ENCODE data around the gene CACNA1G.
A peak's percentile ranks its signal among the peaks of the same experiment; 100 is the strongest.

Gene CACNA1G

GRCh38 chr17:50583641-50584040 is 23.1 kb downstream of the CACNA1G start:
- no peaks in the 10 kb centered on the region for H3K36me3 Mint-ChIP-seq
- H3K4me1 Mint-ChIP-seq = no peaks in the 10 kb centered on the region
- H3K27me3 Mint-ChIP-seq = no peaks in the 10 kb centered on the region
- H3K27ac Mint-ChIP-seq = no peak overlapping the region
- H3K4me3 Mint-ChIP-seq = no peak overlapping the region
- H3K9me3 Mint-ChIP-seq = no peaks in the 10 kb centered on the region

GRCh38 chr17:50584116-50584515 is 23.6 kb downstream of the CACNA1G start:
- Mint-ChIP-seq H3K27me3 (no peaks in the 10 kb centered on the region), H3K4me1 (no peaks in the 10 kb centered on the region), H3K9me3 (no peaks in the 10 kb centered on the region), H3K36me3 (no peaks in the 10 kb centered on the region), H3K4me3 (no peak overlapping the region), H3K27ac (no peak overlapping the region)

- Mint-ChIP-seq H3K36me3 (no peaks in the 10 kb centered on the region), H3K27me3 (no peaks in the 10 kb centered on the region), H3K4me3 (no peak overlapping the region), H3K9me3 (no peaks in the 10 kb centered on the region), H3K27ac (no peak overlapping the region), H3K4me1 (no peaks in the 10 kb centered on the region)
Measured at GRCh38 chr17:50584749-50585148, 24.2 kb downstream of the CACNA1G start.

- H3K27ac Mint-ChIP-seq = no peak overlapping the region
- no peaks in the 10 kb centered on the region for H3K4me1 Mint-ChIP-seq
- H3K27me3 Mint-ChIP-seq = no peaks in the 10 kb centered on the region
- H3K9me3 Mint-ChIP-seq = no peaks in the 10 kb centered on the region
- no peaks in the 10 kb centered on the region for H3K36me3 Mint-ChIP-seq
- no peak overlapping the region for H3K4me3 Mint-ChIP-seq
Measured at GRCh38 chr17:50585346-50585745, 24.8 kb downstream of the CACNA1G start.

- Mint-ChIP-seq H3K4me3 (no peak overlapping the region), H3K27ac (no peak overlapping the region), H3K36me3 (no peaks in the 10 kb centered on the region), H3K9me3 (no peaks in the 10 kb centered on the region), H3K4me1 (no peaks in the 10 kb centered on the region), H3K27me3 (no peaks in the 10 kb centered on the region)
Measured at GRCh38 chr17:50585891-50586290, 25.4 kb downstream of the CACNA1G start.

GRCh38 chr17:50586421-50587247 is 26.1 kb downstream of the CACNA1G start:
- Mint-ChIP-seq H3K4me1 (no peaks in the 10 kb centered on the region), H3K9me3 (no peaks in the 10 kb centered on the region), H3K4me3 (no peak overlapping the region), H3K36me3 (no peaks in the 10 kb centered on the region), H3K27me3 (no peaks in the 10 kb centered on the region), H3K27ac (peak overlapping the region; percentile 75)

GRCh38 chr17:50587571-50587970 is 27.1 kb downstream of the CACNA1G start:
- no peak overlapping the region for H3K27ac Mint-ChIP-seq
- H3K4me3 Mint-ChIP-seq = no peak overlapping the region
- H3K9me3 Mint-ChIP-seq = no peaks in the 10 kb centered on the region
- no peaks in the 10 kb centered on the region for H3K27me3 Mint-ChIP-seq
- H3K36me3 Mint-ChIP-seq = no peaks in the 10 kb centered on the region
- H3K4me1 Mint-ChIP-seq = no peaks in the 10 kb centered on the region

GRCh38 chr17:50588391-50589049 is 28.0 kb downstream of the CACNA1G start:
- Mint-ChIP-seq H3K4me1 (no peaks in the 10 kb centered on the region), H3K36me3 (no peaks in the 10 kb centered on the region), H3K9me3 (no peaks in the 10 kb centered on the region), H3K4me3 (no peak overlapping the region), H3K27ac (no peak overlapping the region), H3K27me3 (no peaks in the 10 kb centered on the region)

GRCh38 chr17:50589095-50589705 is 28.7 kb downstream of the CACNA1G start:
- no peaks in the 10 kb centered on the region for H3K27me3 Mint-ChIP-seq
- no peak overlapping the region for H3K4me3 Mint-ChIP-seq
- H3K4me1 Mint-ChIP-seq = no peaks in the 10 kb centered on the region
- H3K36me3 Mint-ChIP-seq = no peaks in the 10 kb centered on the region
- no peak overlapping the region for H3K27ac Mint-ChIP-seq
- no peaks in the 10 kb centered on the region for H3K9me3 Mint-ChIP-seq

GRCh38 chr17:50590946-50591737 is 30.6 kb downstream of the CACNA1G start:
- H3K36me3 Mint-ChIP-seq = no peaks in the 10 kb centered on the region
- no peaks in the 10 kb centered on the region for H3K27me3 Mint-ChIP-seq

GRCh38 chr17:50593321-50593720 is 32.8 kb downstream of the CACNA1G start:
- no peaks in the 10 kb centered on the region for H3K4me1 Mint-ChIP-seq
- H3K36me3 Mint-ChIP-seq = no peaks in the 10 kb centered on the region
- no peaks in the 10 kb centered on the region for H3K27me3 Mint-ChIP-seq
- H3K4me3 Mint-ChIP-seq = no peak overlapping the region
- no peak overlapping the region for H3K27ac Mint-ChIP-seq
- no peaks in the 10 kb centered on the region for H3K9me3 Mint-ChIP-seq

More at GRCh38 chr17:50590946-50591737, 30.6 kb downstream of the CACNA1G start:
- no peak overlapping the region for H3K27ac Mint-ChIP-seq
- H3K9me3 Mint-ChIP-seq = no peaks in the 10 kb centered on the region
- no peaks in the 10 kb centered on the region for H3K4me1 Mint-ChIP-seq
- no peak overlapping the region for H3K4me3 Mint-ChIP-seq

GRCh38 chr17:50594128-50594823 is 33.8 kb downstream of the CACNA1G start:
- Mint-ChIP-seq H3K27ac (no peak overlapping the region), H3K36me3 (no peaks in the 10 kb centered on the region), H3K27me3 (no peaks in the 10 kb centered on the region), H3K4me1 (no peaks in the 10 kb centered on the region), H3K4me3 (no peak overlapping the region), H3K9me3 (no peaks in the 10 kb centered on the region)

- no peaks in the 10 kb centered on the region for H3K4me1 Mint-ChIP-seq
- no peaks in the 10 kb centered on the region for H3K27me3 Mint-ChIP-seq
- no peak overlapping the region for H3K27ac Mint-ChIP-seq
- no peaks in the 10 kb centered on the region for H3K36me3 Mint-ChIP-seq
- no peak overlapping the region for H3K4me3 Mint-ChIP-seq
- no peaks in the 10 kb centered on the region for H3K9me3 Mint-ChIP-seq
Measured at GRCh38 chr17:50594892-50595291, 34.4 kb downstream of the CACNA1G start.

- peaks cover 2% of the 10 kb centered on the region for H3K27me3 Mint-ChIP-seq
- no peak overlapping the region for H3K4me3 Mint-ChIP-seq
- H3K9me3 Mint-ChIP-seq = no peaks in the 10 kb centered on the region
- no peak overlapping the region for H3K27ac Mint-ChIP-seq
- no peaks in the 10 kb centered on the region for H3K36me3 Mint-ChIP-seq
- H3K4me1 Mint-ChIP-seq = no peaks in the 10 kb centered on the region
Measured at GRCh38 chr17:50596191-50597037, 35.9 kb downstream of the CACNA1G start.
